GM08714 (cell line): ENCODE measurements around the gene ZNF746.
"Not testable (repeated sequence)": the region's sequence is repeated elsewhere in the genome, so short reads cannot be mapped to it uniquely, and the experiment has no call there.

Source experiments
- H3K4me3 ChIP-seq: fragments of 200-500 bp; sonication (Bioruptor generic); 2 replicates; pipeline ENCODE4 v1.5.1; 2014; ENCODE audit warnings: mild to moderate bottlenecking, low read length, inconsistent platforms
- ZNF274 ChIP-seq: IDR thresholded peaks from 2 replicates; pipeline ENCODE4 v1.6.1; 2012; ENCODE audit warnings: mild to moderate bottlenecking, low read depth, low read length

Gene ZNF746

GRCh38 chr7:149459201-149459539 lies 38.4 kb downstream of the ZNF746 start:
- H3K4me3 ChIP-seq = peak overlapping the region; percentile 87
- no peak for TF ChIP-seq ZNF274

DNA sequence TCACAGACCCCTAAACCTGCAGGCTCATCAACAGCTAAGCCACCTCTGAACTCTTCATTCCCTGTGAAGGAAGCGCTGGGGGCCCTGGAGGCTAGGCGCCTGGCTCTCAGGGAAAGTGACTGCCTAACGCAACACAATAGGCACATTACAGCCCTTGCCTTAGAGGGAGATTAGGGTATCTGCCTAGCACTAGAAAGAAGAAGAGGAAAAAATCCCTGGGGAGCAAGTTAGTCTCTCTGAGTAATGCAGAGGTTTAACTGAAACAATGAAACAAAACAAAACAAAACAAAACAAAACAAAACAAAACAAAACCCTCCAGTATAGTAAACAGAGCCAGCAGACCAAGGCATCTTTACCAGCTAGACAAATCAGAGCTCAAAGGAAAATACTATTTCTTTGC lies 39.4 kb downstream of the ZNF746 start:
- TF ChIP-seq ZNF274 = no peak
- no peak overlapping the region for H3K4me3 ChIP-seq

GRCh38 chr7:149457766-149458165 lies 39.8 kb downstream of the ZNF746 start:
- H3K4me3 ChIP-seq = no peak overlapping the region
- TF ChIP-seq ZNF274 = no peak

GRCh38 chr7:149456506-149457421 lies 40.8 kb downstream of the ZNF746 start:
- H3K4me3 ChIP-seq = no peak overlapping the region
- TF ChIP-seq ZNF274 = no peak

DNA sequence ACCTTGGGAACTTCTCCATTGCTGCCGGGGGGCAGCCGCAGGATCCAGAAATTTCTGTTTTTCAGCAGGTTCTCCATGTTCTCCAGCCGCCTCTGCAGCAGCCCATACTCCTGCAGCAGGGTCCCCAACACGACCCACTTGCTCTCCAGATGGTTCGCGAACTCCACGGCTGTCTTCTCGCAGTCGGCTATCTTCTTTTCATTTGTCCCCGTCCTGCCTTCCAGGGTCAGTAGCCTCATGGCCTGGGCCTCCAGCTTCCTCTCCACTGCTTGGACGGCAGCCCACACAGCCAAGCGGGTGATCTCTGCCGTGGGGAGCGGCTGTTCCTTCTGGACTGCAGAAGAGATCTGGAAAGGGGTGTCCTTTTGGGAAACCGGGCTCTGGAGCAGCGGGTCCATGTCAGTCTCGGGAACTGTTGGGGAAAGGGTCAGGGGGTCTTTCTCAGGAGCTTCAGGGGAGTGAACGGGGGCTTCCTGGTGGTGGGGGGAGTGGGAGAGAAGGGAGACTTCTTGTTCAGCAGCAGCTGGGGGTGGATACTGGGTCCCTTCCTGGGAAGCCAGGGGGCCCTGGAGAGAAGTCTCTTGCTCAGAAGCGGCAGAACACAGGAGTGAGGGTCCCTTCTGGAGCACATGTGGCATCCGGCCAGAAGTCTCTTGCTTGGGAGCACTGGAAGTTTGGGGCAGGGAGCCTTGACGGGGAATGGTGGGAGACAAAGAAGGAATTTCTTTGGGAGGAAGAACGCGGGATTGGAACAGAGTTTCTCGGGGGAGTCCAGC lies 42.2 kb downstream of the ZNF746 start:
- H3K4me3 ChIP-seq = no peak overlapping the region
- TF ChIP-seq ZNF274 = no peak

DNA sequence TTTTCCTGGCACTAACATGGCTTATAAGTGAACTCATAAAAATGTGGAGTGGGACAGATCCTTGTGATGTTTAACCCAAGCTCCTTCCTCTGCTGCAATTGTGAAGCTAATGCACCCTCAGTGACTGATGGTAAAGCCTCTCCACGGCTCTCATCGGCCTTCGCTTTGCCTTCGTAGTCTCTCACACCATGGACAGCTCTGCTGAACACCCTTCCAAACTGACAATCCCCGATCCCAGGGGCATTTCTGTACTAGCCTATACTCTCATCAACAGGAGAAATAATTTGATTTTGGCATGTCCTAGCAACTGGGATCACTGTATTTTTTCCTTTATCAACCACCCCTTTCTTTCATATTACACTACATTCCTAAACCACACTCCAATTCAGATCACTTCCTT lies 42.9 kb downstream of the ZNF746 start:
- TF ChIP-seq ZNF274 = no peak
- no peak overlapping the region for H3K4me3 ChIP-seq

GRCh38 chr7:149454006-149454405 lies 43.6 kb downstream of the ZNF746 start:
- no peak overlapping the region for H3K4me3 ChIP-seq
- no peak for TF ChIP-seq ZNF274

DNA sequence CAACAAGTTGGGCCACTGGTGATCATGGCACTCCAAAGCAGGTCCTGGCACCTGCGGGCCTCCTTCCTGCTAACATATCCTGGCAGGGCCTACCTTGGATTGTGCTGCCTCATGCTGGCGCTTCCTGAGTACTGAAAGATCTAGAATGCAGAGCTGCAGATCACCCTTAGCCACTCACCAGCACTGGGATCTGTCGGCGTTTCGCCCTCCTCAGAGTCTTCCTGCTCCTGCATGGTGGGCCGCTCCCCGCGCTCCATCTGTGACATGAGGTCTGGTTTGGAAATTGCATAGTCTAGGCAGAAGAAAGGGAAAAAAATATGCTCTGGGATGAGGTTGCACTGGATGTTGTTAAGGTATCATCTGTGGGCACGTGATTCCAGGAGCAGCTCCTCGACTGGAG lies 46.8 kb downstream of the ZNF746 start:
- TF ChIP-seq ZNF274 = no peak

DNA sequence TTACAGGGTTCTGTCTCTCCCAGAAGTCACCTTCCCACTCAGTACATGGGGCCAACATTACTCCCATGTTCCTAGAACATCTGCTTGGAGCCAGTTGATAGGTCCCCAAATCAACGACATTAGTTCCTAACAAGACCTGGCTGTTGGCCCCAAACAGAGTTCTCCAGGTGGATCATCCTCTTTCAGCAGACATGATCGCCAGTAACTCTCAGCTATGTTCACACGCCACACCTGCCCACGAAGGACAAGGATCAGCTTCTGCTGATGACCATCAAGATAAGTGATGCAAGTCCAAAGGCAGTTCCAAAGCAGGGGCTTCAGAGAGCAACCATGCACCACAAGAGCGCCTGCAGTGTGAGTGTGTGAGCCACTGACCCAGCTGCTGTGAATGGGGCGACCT lies 47.7 kb downstream of the ZNF746 start:
- no peak overlapping the region for H3K4me3 ChIP-seq
- TF ChIP-seq ZNF274 = no peak

More for the DNA sequence above, 46.8 kb downstream of the ZNF746 start:
- no peak overlapping the region for H3K4me3 ChIP-seq

DNA sequence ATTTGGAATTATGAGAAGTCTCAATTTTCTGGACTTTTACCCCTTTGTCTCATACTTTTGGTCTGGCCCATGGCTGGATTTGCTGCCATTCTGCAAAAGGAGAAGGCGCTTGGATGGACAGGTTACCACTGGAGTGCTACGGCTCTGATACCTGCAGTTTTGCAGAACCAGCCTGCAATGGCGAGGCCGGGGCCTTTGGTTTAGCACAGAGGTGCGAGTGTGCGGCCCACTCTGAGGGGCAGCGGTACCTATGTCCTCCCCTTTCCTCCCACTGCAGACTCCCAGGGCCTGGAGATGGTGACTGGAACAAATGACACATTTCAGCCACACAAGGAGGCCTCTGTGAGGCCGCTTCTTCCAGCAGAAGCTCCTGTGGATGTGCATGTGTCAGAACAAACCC lies 48.6 kb downstream of the ZNF746 start:
- no peak overlapping the region for H3K4me3 ChIP-seq
- no peak for TF ChIP-seq ZNF274

DNA sequence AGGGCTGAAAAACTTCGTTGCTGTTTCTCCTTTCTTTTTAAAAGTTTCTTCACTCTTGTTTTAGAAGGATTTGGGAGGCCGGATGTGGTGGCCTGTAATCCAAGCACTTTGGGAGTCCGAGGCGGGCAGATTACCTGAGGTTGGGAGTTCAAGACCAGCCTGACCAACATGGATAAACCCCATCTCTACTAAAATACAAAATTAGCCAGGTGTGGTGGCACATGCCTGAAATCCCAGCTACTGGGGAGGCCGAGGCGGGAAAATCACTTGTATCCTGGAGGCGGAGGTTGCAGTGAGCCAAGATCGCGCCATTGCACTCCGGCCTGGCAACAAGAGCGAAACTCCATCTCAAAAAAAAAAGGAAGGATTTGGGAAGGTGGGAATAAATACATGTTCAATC lies 51.6 kb downstream of the ZNF746 start:
- H3K4me3 ChIP-seq = not testable (repeated sequence)

DNA sequence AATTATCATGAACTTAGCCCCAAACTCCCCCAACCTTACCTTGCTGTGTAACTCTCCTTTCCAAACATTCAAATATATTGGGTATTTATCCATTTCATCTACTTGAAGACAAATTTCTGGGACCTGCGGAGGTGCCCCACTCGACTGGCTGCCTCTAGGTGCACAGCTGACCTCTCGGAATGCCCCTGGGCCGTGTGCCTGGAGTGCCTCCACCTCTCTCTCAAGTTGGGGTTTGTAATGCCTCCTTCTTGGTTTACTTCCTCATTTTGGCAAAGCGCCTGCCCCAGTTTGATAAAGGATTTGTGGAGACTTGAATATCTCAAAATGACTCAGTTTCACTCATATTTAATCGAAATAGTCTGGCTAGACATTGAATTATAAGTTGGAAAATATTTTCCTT lies 53.3 kb downstream of the ZNF746 start:
- H3K4me3 ChIP-seq = no peak overlapping the region
- TF ChIP-seq ZNF274 = no peak

- TF ChIP-seq ZNF274 = no peak
- H3K4me3 ChIP-seq = no peak overlapping the region
These were observed 54.1 kb downstream of the ZNF746 start for GRCh38 chr7:149443523-149443922.

- no peak for TF ChIP-seq ZNF274
- no peak overlapping the region for H3K4me3 ChIP-seq
These were observed 54.7 kb downstream of the ZNF746 start for GRCh38 chr7:149442924-149443323.

DNA sequence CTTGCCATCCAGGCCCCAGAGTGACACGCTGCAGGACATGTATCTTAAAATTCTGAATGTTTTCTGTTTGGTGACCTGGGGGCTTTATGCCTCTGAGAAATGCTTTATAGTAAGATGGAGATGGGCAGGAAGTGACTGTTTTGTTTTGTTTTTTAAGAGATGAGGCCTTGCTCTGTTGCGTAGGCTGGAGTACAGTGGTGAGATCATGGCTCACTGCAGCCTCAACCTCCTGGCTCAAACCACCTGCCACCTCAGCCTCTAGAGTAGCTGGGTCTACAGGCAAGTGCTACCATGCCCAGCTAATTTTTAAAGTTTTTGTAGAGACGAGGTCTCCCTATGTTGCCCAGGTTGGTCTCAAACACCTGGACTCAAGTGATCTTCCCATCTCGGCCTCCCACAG lies 57.4 kb downstream of the ZNF746 start:
- H3K4me3 ChIP-seq = no peak overlapping the region
- TF ChIP-seq ZNF274 = no peak

DNA sequence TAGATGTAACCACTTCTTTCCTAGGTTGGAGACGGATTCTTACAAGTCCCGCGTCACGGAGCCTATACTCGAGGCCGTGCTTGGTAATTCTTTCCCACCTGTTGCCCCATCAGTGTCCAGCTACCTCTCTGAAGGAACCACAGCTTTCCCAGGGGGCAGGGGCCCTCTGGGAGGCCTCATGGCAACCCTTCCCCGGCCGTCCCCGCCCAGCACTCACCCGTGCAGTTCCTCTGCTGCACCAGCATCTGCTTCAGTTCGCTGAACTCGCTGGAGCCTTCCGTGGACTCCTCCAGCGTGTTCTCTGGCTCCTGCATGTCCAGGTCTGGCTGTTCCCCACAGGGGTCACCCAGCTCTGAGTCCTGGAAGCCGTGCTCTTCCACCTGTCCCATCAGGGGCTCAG lies 61.3 kb downstream of the ZNF746 start:
- no peak overlapping the region for H3K4me3 ChIP-seq
- no peak for TF ChIP-seq ZNF274
